Body of pancreas (tissue), 4 donors: ENCODE measurements around the gene ACACA.

Experiments used
- CTCF ChIP-seq, 7 experiments: fragments of 450-650 bp in 4 of 7; fragments of 200-600 bp in 3 of 7; sonication (generic) in 3 of 7; IDR thresholded peaks; one replicate each; pipeline ENCODE4 v1.5.1; 2016 to 2019; ENCODE audit warnings: antibody characterized with exemption in 7 of 7
- POLR2A ChIP-seq, 3 donors: fragments of 450-650 bp; IDR thresholded peaks; one replicate each; pipeline ENCODE4 v1.6.1; 2016; ENCODE audit warnings: antibody characterized with exemption in 3 of 3, mild to moderate bottlenecking in 2 of 3

- TF ChIP-seq CTCF (IDR thresholded peaks at IDR 0.05) (no peak), POLR2A (IDR thresholded peaks at IDR 0.05) (no peak)
Observed at GRCh38 chr17:37187262-37187661, 219.4 kb downstream of the ACACA start.
